Stimulated activated effector memory CD8-positive, alpha-beta T cell treated with anti-CD3 and anti-CD28 coated beads, Interleukin-12 subunit alpha, Interleukin-12 subunit beta, amount 100 ng/mL, for 72 hours (primary cell): Measurements from ENCODE around the gene CHMP2A.
"Not testable (repeated sequence)": the region's sequence is repeated elsewhere in the genome, so short reads cannot be mapped to it uniquely, and the experiment has no call there.

Source experiments
- ATAC-seq: fragments of 150-1000 bp; cut with Tn5 transposase; 2 replicates; pipeline ENCODE4 v1.10.0; 2021
- DNase-seq, 2 donors: peaks; one replicate each; pipeline ENCODE4 v3.0.0; 2021 to 2022; ENCODE audit warnings: low spot score in 2 of 2
- H3K27ac Mint-ChIP-seq: one replicate; pipeline ENCODE4 v1.8.0; 2022; ENCODE audit warnings: mild to moderate bottlenecking, mixed read lengths
- H3K36me3 Mint-ChIP-seq: one replicate; pipeline ENCODE4 v1.8.0; 2022; ENCODE audit warnings: mild to moderate bottlenecking, mixed read lengths
- H3K4me1 Mint-ChIP-seq: one replicate; pipeline ENCODE4 v1.8.0; 2022; ENCODE audit warnings: mixed read lengths
- H3K4me3 Mint-ChIP-seq: one replicate; pipeline ENCODE4 v1.8.0; 2022; ENCODE audit warnings: mild to moderate bottlenecking, mixed read lengths
- H3K9me3 Mint-ChIP-seq: one replicate; pipeline ENCODE4 v1.8.0; 2022; ENCODE audit warnings: mixed read lengths

CHMP2A gene

GRCh38 chr19:58516246-58516836 lies 38.6 kb downstream of the CHMP2A start:
- peaks cover 64% of the 10 kb centered on the region for H3K36me3 Mint-ChIP-seq
- H3K9me3 Mint-ChIP-seq: no peaks in the 10 kb centered on the region
- no peak for DNase-seq
- H3K27ac Mint-ChIP-seq: peak overlapping the region; percentile 54
- ATAC-seq: no peak
- H3K4me1 Mint-ChIP-seq: peaks cover 69% of the 10 kb centered on the region
- H3K4me3 Mint-ChIP-seq: peak overlapping the region; percentile 82

DNA sequence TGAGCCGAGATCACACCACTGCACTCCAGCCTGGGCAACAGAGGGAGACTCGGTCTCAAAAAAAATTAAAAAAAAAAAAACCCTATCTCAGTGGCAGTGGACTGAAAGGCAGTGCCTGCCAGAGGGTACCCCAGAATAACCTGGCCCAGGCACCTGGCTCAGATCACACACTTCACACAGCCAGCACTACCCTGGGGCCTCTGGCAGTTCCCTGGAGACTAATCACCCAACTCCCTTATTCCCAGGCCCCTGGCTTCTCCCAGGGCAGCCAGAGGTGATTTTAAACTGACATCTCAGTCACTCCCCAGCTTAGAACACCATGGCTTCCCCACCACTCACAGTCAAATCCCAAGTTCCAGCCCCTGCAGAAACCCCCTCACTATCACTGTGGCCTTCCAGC lies 39.6 kb downstream of the CHMP2A start:
- Mint-ChIP-seq H3K4me1 (peaks cover 65% of the 10 kb centered on the region), H3K36me3 (peaks cover 64% of the 10 kb centered on the region), H3K9me3 (no peaks in the 10 kb centered on the region), H3K27ac (peak overlapping the region; percentile 54), H3K4me3 (peak overlapping the region; percentile 82)
- DNase-seq: no peak
- ATAC-seq: no peak

DNA sequence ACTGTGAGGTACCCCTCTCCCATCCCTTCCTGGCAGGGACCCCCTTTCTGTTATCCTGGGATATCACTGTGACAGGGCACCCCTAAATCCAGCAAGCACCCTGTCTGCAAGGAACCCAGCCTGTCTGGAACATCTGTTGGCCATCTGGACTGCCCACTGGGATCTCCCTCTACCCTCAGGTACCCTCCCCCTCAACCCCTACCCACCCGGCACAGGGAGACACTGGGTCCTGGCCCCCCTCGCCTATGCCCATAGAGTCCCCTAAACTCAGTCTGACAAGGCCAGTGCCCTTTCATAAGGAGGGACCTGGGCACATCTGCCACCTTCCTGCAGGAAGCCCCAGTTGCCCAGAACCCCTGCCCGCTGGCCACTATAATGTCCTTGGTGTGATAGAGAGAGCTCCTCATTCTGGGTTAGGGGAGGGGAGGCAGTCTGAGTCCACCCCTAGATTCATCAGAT lies 40.3 kb downstream of the CHMP2A start:
- no peaks in the 10 kb centered on the region for H3K9me3 Mint-ChIP-seq
- H3K4me3 Mint-ChIP-seq: peak overlapping the region; percentile 82
- peaks cover 58% of the 10 kb centered on the region for H3K4me1 Mint-ChIP-seq
- peak overlapping the region; percentile 86 for H3K27ac Mint-ChIP-seq
- ATAC-seq: no peak
- DNase-seq: no peak
- H3K36me3 Mint-ChIP-seq: peaks cover 57% of the 10 kb centered on the region

GRCh38 chr19:58513694-58514563 lies 41.0 kb downstream of the CHMP2A start:
- peaks cover 51% of the 10 kb centered on the region for H3K4me1 Mint-ChIP-seq
- peak overlapping the region; percentile 82 for H3K4me3 Mint-ChIP-seq

DNA sequence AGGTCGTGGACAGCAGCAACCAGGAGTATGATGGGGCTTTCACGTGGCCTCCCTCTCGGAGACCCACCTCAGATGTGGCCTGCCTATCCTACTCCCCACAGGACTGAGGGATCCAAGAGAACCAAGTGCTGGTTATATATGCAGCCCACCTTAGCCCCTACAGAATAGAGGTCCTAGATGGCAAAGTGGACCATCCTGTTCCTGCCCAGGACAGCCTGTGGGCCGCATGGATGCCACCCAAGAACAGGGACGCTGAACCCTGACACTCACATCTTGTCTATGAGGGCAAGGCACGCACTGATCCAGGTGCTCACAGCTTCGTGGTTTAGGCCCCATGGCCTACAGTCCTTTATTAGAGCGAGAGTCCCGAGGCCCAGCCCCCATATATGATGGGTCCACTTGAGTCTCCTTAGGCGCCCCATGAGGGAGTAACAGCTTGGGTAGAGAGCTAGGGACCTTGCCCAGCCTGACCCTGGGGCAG lies 41.7 kb downstream of the CHMP2A start:
- ATAC-seq (peak; percentile 1), DNase-seq (no peak)
- Mint-ChIP-seq H3K27ac (peak overlapping the region; percentile 86), H3K4me3 (peak overlapping the region; percentile 82), H3K36me3 (peaks cover 47% of the 10 kb centered on the region), H3K4me1 (peaks cover 44% of the 10 kb centered on the region), H3K9me3 (no peaks in the 10 kb centered on the region)

More at GRCh38 chr19:58513694-58514563, 41.0 kb downstream of the CHMP2A start:
- DNase-seq: peak; percentile 96 to 98
- Mint-ChIP-seq H3K27ac (peak overlapping the region; percentile 86), H3K36me3 (peaks cover 50% of the 10 kb centered on the region), H3K9me3 (no peaks in the 10 kb centered on the region)
- peak; percentile 93 for ATAC-seq

DNA sequence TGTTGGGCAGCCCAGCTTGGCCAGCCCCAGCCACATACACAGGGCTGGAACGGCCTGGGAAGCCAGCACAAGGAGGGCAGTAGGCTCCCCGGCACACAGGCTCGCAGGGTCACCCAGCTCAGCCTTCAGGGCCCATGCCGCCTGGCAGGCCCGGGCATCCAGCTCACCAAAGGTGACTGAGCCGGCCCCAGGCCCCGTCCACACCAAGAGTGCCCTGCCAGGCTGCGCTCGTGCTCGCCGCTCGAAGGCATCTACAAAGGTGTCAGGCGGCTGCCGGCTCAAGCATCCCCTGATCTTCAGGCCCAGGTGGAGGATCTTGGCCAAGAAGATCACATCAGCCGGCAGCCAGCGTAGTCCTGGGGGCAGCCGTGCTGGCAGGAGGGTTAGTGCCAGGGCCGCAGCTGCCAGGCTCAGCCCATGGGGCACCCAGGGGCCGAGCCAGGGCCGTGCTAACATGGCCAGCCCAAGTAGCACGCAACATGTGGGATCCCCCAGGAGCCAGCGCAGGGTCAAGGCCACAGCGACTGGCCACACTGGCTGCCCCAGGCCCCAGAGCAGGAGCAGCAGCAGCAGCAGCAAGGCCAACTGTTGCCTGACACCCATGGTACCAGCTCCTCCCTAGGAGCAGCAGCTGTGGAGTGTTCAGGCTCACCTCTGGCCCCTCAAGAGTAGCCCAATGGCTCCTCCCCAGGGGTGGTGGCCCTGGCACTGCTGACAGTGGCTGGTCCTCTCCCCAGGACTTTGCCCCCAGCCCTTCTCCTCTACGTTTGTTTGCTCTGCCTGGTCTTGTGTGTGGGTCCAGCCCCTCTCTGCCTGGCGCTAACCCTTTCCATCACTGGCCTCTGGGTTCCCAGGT lies 43.3 kb downstream of the CHMP2A start, which contains the start of gene SLC27A5:
Gene SLC27A5, minus strand, starts transcription at position 640 of the 856 bp plus-strand sequence. Its CDS starts 37 bp downstream, at position 603.
- H3K27ac Mint-ChIP-seq: peak within 1 kb of the TSS; percentile 77
- H3K4me3 Mint-ChIP-seq: no peak within 1 kb of the TSS
- ATAC-seq (no peak), DNase-seq (no peak)
- peaks cover 4% of the 10 kb centered on the region for H3K9me3 Mint-ChIP-seq
- H3K36me3 Mint-ChIP-seq: peaks cover 43% of the 10 kb centered on the region
- peaks cover 33% of the 10 kb centered on the region for H3K4me1 Mint-ChIP-seq

GRCh38 chr19:58510084-58510862 lies 44.6 kb downstream of the CHMP2A start:
- Mint-ChIP-seq H3K36me3 (peaks cover 30% of the 10 kb centered on the region), H3K27ac (peak overlapping the region; percentile 37), H3K4me3 (no peak overlapping the region), H3K4me1 (peaks cover 23% of the 10 kb centered on the region), H3K9me3 (peaks cover 4% of the 10 kb centered on the region)
- DNase-seq (no peak), ATAC-seq (no peak)

DNA sequence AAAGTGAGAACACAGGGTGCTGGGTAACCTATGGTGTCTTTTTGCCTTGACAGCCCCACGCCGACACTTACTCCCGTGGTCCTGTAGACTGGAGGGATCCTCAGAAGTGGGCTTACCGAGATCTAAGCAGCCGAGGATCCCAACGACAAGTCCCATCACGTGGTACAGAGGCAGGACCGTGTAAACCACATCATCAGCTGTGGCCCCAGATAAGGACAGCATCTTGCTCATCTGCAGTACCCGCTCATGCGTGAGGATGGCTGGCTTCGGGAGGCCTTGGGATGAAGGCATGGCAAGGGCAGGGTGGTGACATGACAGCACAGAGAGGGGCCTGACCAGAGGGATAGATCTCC lies 45.2 kb downstream of the CHMP2A start:
- no peak overlapping the region for H3K4me3 Mint-ChIP-seq
- DNase-seq: no peak
- no peak for ATAC-seq
- H3K4me1 Mint-ChIP-seq: peaks cover 21% of the 10 kb centered on the region
- H3K9me3 Mint-ChIP-seq: peaks cover 4% of the 10 kb centered on the region
- peaks cover 25% of the 10 kb centered on the region for H3K36me3 Mint-ChIP-seq
- H3K27ac Mint-ChIP-seq: peak overlapping the region; percentile 37

DNA sequence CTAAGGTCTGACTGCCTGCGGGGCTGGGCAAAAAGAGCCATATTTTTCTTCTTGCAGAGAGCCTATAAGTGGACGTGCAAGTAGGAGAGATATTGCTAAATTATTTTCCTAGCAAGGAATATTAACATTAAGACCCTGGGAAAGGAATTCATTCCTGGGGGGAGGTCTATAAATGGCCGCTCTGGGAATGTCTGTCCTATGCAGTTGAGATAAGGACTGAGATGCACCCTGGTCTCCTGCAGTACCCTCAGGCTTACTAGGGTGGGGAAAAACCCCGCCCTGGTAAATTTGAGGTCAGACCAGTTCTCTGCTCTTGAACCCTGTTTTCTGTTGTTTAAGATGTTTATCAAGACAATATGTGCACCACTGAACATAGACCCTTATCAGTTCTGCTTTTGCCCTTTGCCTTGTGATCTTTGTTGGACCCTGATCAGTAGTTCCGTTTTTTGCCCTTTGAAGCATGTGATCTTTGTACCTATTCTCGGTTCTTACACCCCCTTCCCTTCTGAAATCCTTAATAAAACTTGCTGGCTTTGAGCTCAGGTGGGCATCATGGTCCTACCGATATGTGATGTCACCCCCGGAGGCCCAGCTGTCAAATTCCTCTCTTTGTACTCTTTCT lies 47.2 kb downstream of the CHMP2A start:
- not testable (repeated sequence) for H3K9me3 Mint-ChIP-seq, H3K4me1 Mint-ChIP-seq

More for the DNA sequence above, 47.2 kb downstream of the CHMP2A start:
- H3K27ac Mint-ChIP-seq, H3K4me3 Mint-ChIP-seq, H3K36me3 Mint-ChIP-seq, DNase-seq, ATAC-seq: not testable (repeated sequence)
